GM23338 (cell line): Measurements from ENCODE around the gene PLGLB2. TPM values are rescaled to one million over a fixed set of nuclear protein-coding genes. Genes with fewer than 3 reads are reported as not detected.
"Not testable (repeated sequence)": the region's sequence is repeated elsewhere in the genome, so short reads cannot be mapped to it uniquely, and the experiment has no call there.

Experiments used
- ATAC-seq: fragments of 200-7000 bp; cut with Tn5 transposase; 3 replicates; pipeline ENCODE4 v1.9.1; 2020
- DNase-seq: peaks from one replicate; pipeline ENCODE4 v3.0.0-alpha.2; 2015; ENCODE audit warnings: low spot score
- H2AFZ ChIP-seq: fragments of 200-600 bp; sonication (generic); 2 replicates; pipeline ENCODE4 v1.8.0; 2016; ENCODE audit warnings: antibody characterized with exemption, mild to moderate bottlenecking, moderate library complexity
- H3F3A ChIP-seq: fragments of 200-600 bp; sonication (generic); replicated peaks from 2 replicates; pipeline ENCODE4 v1.8.0; 2017; ENCODE audit warnings: antibody characterized with exemption, mixed run types, low read depth
- H3K27ac ChIP-seq: fragments of 200-600 bp; sonication (generic); 2 replicates; pipeline ENCODE4 v1.6.1; 2016; ENCODE audit warnings: low read depth
- H3K27me3 ChIP-seq: fragments of 200-600 bp; sonication (generic); 2 replicates; pipeline ENCODE4 v1.8.0; 2016; ENCODE audit warnings: mild to moderate bottlenecking, mixed run types, moderate library complexity; ENCODE audit not compliant: insufficient read depth
- H3K36me3 ChIP-seq: fragments of 200-600 bp; sonication (generic); 2 replicates; pipeline ENCODE4 v1.8.0; 2016; ENCODE audit warnings: mild to moderate bottlenecking; ENCODE audit not compliant: insufficient read depth
- H3K4me1 ChIP-seq: fragments of 200-600 bp; sonication (generic); 2 replicates; pipeline ENCODE4 v1.8.0; 2016; ENCODE audit warnings: mild to moderate bottlenecking, moderate library complexity; ENCODE audit not compliant: insufficient read depth
- H3K4me2 ChIP-seq: fragments of 200-600 bp; sonication (generic); 2 replicates; pipeline ENCODE4 v1.7.1; 2017; ENCODE audit warnings: mixed run types
- H3K4me3 ChIP-seq: fragments of 200-600 bp; sonication (generic); 2 replicates; pipeline ENCODE4 v1.6.1; 2016; ENCODE audit warnings: mixed run types
- H3K79me2 ChIP-seq: fragments of 200-600 bp; sonication (generic); replicated peaks from 2 replicates; pipeline ENCODE4 v1.8.0; 2017; ENCODE audit warnings: mild to moderate bottlenecking; ENCODE audit not compliant: insufficient read depth
- H3K9me2 ChIP-seq: fragments of 200-600 bp; sonication (generic); 2 replicates; pipeline ENCODE4 v1.8.0; 2017; ENCODE audit not compliant: insufficient read depth
- H4K20me1 ChIP-seq: fragments of 200-600 bp; sonication (generic); replicated peaks from 2 replicates; pipeline ENCODE4 v1.8.0; 2017; ENCODE audit warnings: mild to moderate bottlenecking; ENCODE audit not compliant: insufficient read depth
- H3K27ac Mint-ChIP-seq: 2 replicates; pipeline ENCODE4 v1.8.0; 2020; ENCODE audit warnings: inconsistent platforms, mild to moderate bottlenecking, moderate library complexity, mixed read lengths
- H3K27me3 Mint-ChIP-seq: 3 replicates; pipeline ENCODE4 v1.8.0; 2022; ENCODE audit warnings: low read depth, mild to moderate bottlenecking, moderate library complexity, mixed read lengths, inconsistent platforms; ENCODE audit not compliant: insufficient read depth, poor library complexity
- H3K36me3 Mint-ChIP-seq: 3 replicates; pipeline ENCODE4 v1.8.0; 2021; ENCODE audit warnings: low read depth, mild to moderate bottlenecking, inconsistent platforms, moderate library complexity, mixed read lengths
- H3K4me1 Mint-ChIP-seq: 3 replicates; pipeline ENCODE4 v1.8.0; 2020; ENCODE audit warnings: mild to moderate bottlenecking, inconsistent platforms, mixed read lengths
- H3K4me3 Mint-ChIP-seq: 3 replicates; pipeline ENCODE4 v1.8.0; 2021; ENCODE audit warnings: moderate library complexity, mild to moderate bottlenecking, inconsistent platforms, mixed read lengths
- H3K9me3 Mint-ChIP-seq: 3 replicates; pipeline ENCODE4 v1.8.0; 2020; ENCODE audit warnings: moderate library complexity, mild to moderate bottlenecking, inconsistent platforms, mixed read lengths
- long read RNA-seq: library from polyadenylated mRNA; unstranded; transcript quantifications from one replicate; pipeline ENCODE4 v2.0.0, GENCODE V29; 2020; ENCODE audit not compliant: unreplicated experiment
- polyA plus RNA-seq: library from polyadenylated mRNA; unstranded; fragments of >200 nt; fragmentation: Nextera tagmentation; extraction: Ambion mirVana; gene quantifications from 2 replicates; pipeline ENCODE4 v1.2.1, GENCODE V29; 2016
- total RNA-seq: library from RNA; depleted of rRNA; stranded (reverse); fragments of >200 nt; shearing (Covaris generic); gene quantifications from 2 replicates; pipeline ENCODE4 v1.2.3, GENCODE V29; 2014; rRNA removed

PLGLB2 gene
- 1.0 TPM in 1 of 2 replicates, not detected in the other for total RNA-seq
- polyA plus RNA-seq: 0.50 and 0.55 TPM in 2 replicates
- long read RNA-seq: 0 reads

- H3K36me3 ChIP-seq, H3K4me3 ChIP-seq, H3K79me2 ChIP-seq, H3K4me2 ChIP-seq, H3K27ac ChIP-seq, H3K27me3 ChIP-seq, H4K20me1 ChIP-seq, DNase-seq, H3K27ac Mint-ChIP-seq, H3K4me1 ChIP-seq, H3K27me3 Mint-ChIP-seq, H2AFZ ChIP-seq, H3F3A ChIP-seq, H3K9me3 Mint-ChIP-seq, H3K4me3 Mint-ChIP-seq, H3K36me3 Mint-ChIP-seq, H3K9me2 ChIP-seq, H3K4me1 Mint-ChIP-seq, ATAC-seq: not testable (repeated sequence)
Observed at GRCh38 chr2:87747791-87748190, at the start of gene PLGLB2. Gene PLGLB2 (plus strand): TSS chr2:87748087. CDS start chr2:87748154, 67 bp downstream.

- not testable (repeated sequence) for H3K27ac ChIP-seq, DNase-seq, H3K36me3 Mint-ChIP-seq
Observed at GRCh38 chr2:87704572-87705323, 43.1 kb upstream of the PLGLB2 start.

DNA sequence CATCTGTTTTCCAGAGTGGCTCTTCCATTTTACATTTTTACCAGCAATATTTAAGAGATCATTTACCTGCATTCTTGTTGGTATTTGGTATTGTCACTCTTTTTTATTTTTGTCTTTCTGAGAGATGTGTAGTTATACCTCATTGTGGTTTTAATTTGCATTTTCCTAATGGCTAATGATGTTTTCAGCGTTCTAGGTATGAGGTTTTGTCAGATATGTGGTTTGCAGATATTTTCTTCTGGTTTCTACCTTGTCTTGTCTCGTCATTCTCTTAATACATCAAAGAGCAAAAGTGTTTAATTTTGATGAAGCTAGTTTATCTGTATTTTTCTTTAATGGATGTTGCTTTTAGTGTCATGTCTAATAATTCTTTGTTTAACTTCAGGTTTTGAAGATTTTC is 39.5 kb upstream of the PLGLB2 start:
- H2AFZ ChIP-seq, H3K36me3 ChIP-seq, H3K79me2 ChIP-seq, H3F3A ChIP-seq, H3K4me3 Mint-ChIP-seq, H3K36me3 Mint-ChIP-seq, H3K27me3 ChIP-seq, H3K4me3 ChIP-seq, H3K27ac ChIP-seq, H3K27me3 Mint-ChIP-seq, H3K4me1 Mint-ChIP-seq, H3K4me1 ChIP-seq, H3K27ac Mint-ChIP-seq, H4K20me1 ChIP-seq, DNase-seq, H3K9me3 Mint-ChIP-seq, H3K9me2 ChIP-seq, ATAC-seq, H3K4me2 ChIP-seq: not testable (repeated sequence)

More at GRCh38 chr2:87704572-87705323, 43.1 kb upstream of the PLGLB2 start:
- H3K27me3 Mint-ChIP-seq, H3K9me3 Mint-ChIP-seq, H3K27ac Mint-ChIP-seq, H3K4me1 ChIP-seq, H3K4me1 Mint-ChIP-seq, H3K4me3 Mint-ChIP-seq, H3K27me3 ChIP-seq, H3K79me2 ChIP-seq, H3K36me3 ChIP-seq, H4K20me1 ChIP-seq, H3K9me2 ChIP-seq, ATAC-seq, H3K4me2 ChIP-seq, H2AFZ ChIP-seq, H3K4me3 ChIP-seq, H3F3A ChIP-seq: not testable (repeated sequence)

- not testable (repeated sequence) for H3K27me3 Mint-ChIP-seq, H3K36me3 ChIP-seq, H4K20me1 ChIP-seq, H3K79me2 ChIP-seq, H3F3A ChIP-seq, DNase-seq, H3K4me3 ChIP-seq, H3K27ac Mint-ChIP-seq, H3K27me3 ChIP-seq, H3K9me2 ChIP-seq, H3K36me3 Mint-ChIP-seq, H3K4me1 ChIP-seq, H2AFZ ChIP-seq, H3K4me3 Mint-ChIP-seq, H3K9me3 Mint-ChIP-seq, H3K4me1 Mint-ChIP-seq, H3K4me2 ChIP-seq, H3K27ac ChIP-seq
- ATAC-seq: peak; percentile 90
Observed at GRCh38 chr2:87727940-87728599, 19.8 kb upstream of the PLGLB2 start.

DNA sequence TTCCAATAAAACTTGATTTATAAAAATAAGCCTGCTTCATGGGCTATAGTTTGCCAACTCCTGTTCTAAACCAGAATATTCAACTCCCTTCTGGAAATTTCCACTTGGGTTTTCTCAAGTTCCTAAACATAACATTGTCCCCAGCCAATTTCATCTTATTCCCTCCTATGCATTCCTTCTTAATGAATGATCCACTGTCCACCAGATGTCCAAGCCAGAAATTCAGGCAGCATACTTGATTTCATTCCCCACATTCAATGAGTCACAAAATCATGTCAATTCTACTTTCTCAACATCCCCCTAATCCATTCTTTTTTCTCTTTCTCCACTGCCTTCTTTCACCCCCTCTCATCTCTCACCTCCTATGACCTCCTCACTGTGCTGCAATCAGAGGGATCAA is 7.0 kb upstream of the PLGLB2 start:
- H3K4me3 ChIP-seq, H3K9me2 ChIP-seq, H4K20me1 ChIP-seq, H3F3A ChIP-seq, H3K4me2 ChIP-seq, H3K9me3 Mint-ChIP-seq, H3K27me3 Mint-ChIP-seq, H3K4me1 ChIP-seq, H3K27ac ChIP-seq, H3K79me2 ChIP-seq, H3K4me1 Mint-ChIP-seq, DNase-seq, H2AFZ ChIP-seq, H3K36me3 Mint-ChIP-seq, H3K27me3 ChIP-seq, ATAC-seq, H3K36me3 ChIP-seq, H3K27ac Mint-ChIP-seq, H3K4me3 Mint-ChIP-seq: not testable (repeated sequence)

DNA sequence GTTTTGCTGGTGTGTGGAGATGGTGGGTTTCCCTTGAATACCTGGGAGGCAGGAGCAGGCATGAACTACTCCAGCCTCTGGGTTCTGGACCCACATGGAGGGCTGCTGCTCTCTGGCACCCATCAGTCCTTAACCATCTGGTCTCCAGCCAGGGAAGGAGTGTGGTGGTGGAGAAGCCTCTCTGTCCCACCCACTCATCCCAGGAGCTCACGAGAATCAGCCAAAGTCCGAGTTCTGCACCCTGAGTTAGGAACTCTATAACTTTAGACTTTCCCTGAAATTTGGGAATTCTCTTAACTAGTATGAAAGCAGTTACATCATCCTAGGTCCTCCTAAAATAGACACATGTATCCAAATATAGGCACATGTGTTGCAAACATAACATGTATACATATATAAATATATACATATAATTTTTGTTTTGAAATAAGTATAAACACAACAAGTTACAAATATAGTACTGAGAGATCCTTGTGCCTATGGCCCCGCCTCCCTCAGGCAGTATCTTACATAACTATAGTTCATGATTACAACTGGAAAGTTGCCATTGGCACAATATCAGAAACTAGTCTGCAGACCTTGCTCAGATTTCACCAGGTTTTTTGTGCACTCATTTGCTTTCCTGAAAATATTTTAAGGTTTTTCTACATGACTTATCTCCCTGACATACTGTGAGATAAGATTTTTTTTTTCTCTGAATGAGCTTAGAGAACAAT is 5.3 kb upstream of the PLGLB2 start:
- H3K9me2 ChIP-seq, DNase-seq, H3K79me2 ChIP-seq, H3K4me2 ChIP-seq, H3K27ac Mint-ChIP-seq, H3K27ac ChIP-seq, ATAC-seq, H3K4me3 Mint-ChIP-seq, H2AFZ ChIP-seq, H4K20me1 ChIP-seq, H3K4me1 ChIP-seq, H3F3A ChIP-seq, H3K27me3 Mint-ChIP-seq, H3K36me3 ChIP-seq, H3K4me3 ChIP-seq, H3K9me3 Mint-ChIP-seq, H3K27me3 ChIP-seq, H3K36me3 Mint-ChIP-seq, H3K4me1 Mint-ChIP-seq: not testable (repeated sequence)
